Measurements from ENCODE around the gene SH3TC1.

GRCh38 chr4:8181844-8182243 is 17.2 kb upstream of the SH3TC1 start:
- no peak for TF ChIP-seq CTCF (IDR thresholded peaks at IDR 0.05)
- no peak for TF ChIP-seq POLR2A (IDR thresholded peaks at IDR 0.05)
